Colonic mucosa (tissue), 4 donors: Measurements from ENCODE around the gene MTCL1. TPM values are rescaled to one million over a fixed set of nuclear protein-coding genes. Genes with fewer than 3 reads are reported as not detected.
A peak's percentile ranks its signal among the peaks of the same experiment; 100 is the strongest.

Experiments used
- DNase-seq: peaks from one replicate; pipeline ENCODE4 v3.0.0-alpha.2; 2020
- H3K27ac ChIP-seq: fragments of 200-600 bp; one replicate; pipeline ENCODE4 v1.8.0; 2021
- H3K27me3 ChIP-seq: fragments of 200-600 bp; one replicate; pipeline ENCODE4 v1.8.0; 2021
- H3K36me3 ChIP-seq: fragments of 200-600 bp; one replicate; pipeline ENCODE4 v1.8.0; 2021
- H3K4me1 ChIP-seq: fragments of 200-600 bp; one replicate; pipeline ENCODE4 v1.8.0; 2021; ENCODE audit warnings: mild to moderate bottlenecking
- H3K4me3 ChIP-seq: fragments of 200-600 bp; one replicate; pipeline ENCODE4 v1.8.0; 2021
- H3K9ac ChIP-seq, 2 donors: one replicate each; pipeline ENCODE4 v1.7.0; 2013; ENCODE audit warnings: control low read depth in 2 of 2, low read depth in 2 of 2, low read length in 2 of 2
- H3K9me3 ChIP-seq: fragments of 200-600 bp; one replicate; pipeline ENCODE4 v1.8.0; 2021
- intact Hi-C: fragments of 100-400 bp; cut with DNase I; formaldehyde crosslinking; loops from one replicate; pipeline ENCODE4 v1.14.1; 2022
- total RNA-seq, 2 donors: library from RNA; stranded (reverse); fragmentation: NEBNext Ultra II Directional in 1 of 2; extraction: Animal tissue kit (Norgen Biotek cat#: 25700) in 1 of 2; gene quantifications; one replicate each; pipeline ENCODE4 v1.2.1, GENCODE V29; 2021
- TF ChIP-seq, protein P1 (sequence below): fragments of 200-600 bp; IDR thresholded peaks from one replicate; pipeline ENCODE4 v1.8.0; 2022; ENCODE audit warnings: antibody characterized with exemption, mild to moderate bottlenecking
- donor health status: healthy.
- donor health status: DM: no; HTN: no; CAD: no.
- donor health status: DM: no; HTN: no; CAD: no.

MTCL1 gene
- total RNA-seq, 2 donors from 2014 or later: 2.3 to 20.8 TPM

DNA sequence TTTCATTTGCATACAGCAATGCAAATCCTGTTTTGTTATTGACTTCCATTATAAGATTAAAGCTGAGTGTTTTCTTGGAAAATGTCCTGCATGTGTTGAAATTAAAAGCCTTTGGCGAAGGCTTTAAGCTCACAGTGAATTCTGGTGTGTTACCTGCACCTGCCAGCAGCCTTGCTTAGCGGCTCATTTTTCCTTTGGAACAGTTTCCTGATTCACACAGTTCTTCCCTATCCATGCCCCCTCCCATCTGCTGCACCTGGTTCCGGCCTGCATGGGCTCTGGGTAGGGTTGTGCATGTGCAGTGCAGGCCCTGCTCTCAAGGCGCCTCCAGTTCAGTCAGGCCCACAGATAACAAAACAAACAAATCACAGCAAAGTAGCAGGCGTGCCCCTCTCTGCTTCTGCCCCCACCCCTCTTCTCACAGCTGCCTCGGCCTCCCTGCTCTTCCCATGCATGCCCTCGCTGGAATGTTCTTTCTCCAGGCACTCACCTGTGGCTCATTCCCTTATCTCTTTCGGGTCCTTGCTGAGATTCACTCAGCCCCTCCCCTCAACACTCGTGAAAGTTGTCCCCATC lies 15.8 kb downstream of the MTCL1 start:
- intact Hi-C loops: no loop called here
- Histone ChIP-seq H3K9ac (no peak overlapping the region), H3K9me3 (no peaks in the 10 kb centered on the region), H3K36me3 (no peaks in the 10 kb centered on the region), H3K4me3 (no peak overlapping the region), H3K27me3 (no peaks in the 10 kb centered on the region), H3K27ac (no peak overlapping the region), H3K4me1 (peaks cover 6% of the 10 kb centered on the region)
- TF ChIP-seq, protein P1, sequence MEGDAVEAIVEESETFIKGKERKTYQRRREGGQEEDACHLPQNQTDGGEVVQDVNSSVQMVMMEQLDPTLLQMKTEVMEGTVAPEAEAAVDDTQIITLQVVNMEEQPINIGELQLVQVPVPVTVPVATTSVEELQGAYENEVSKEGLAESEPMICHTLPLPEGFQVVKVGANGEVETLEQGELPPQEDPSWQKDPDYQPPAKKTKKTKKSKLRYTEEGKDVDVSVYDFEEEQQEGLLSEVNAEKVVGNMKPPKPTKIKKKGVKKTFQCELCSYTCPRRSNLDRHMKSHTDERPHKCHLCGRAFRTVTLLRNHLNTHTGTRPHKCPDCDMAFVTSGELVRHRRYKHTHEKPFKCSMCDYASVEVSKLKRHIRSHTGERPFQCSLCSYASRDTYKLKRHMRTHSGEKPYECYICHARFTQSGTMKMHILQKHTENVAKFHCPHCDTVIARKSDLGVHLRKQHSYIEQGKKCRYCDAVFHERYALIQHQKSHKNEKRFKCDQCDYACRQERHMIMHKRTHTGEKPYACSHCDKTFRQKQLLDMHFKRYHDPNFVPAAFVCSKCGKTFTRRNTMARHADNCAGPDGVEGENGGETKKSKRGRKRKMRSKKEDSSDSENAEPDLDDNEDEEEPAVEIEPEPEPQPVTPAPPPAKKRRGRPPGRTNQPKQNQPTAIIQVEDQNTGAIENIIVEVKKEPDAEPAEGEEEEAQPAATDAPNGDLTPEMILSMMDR: no peak
- DNase-seq: no peak

DNA sequence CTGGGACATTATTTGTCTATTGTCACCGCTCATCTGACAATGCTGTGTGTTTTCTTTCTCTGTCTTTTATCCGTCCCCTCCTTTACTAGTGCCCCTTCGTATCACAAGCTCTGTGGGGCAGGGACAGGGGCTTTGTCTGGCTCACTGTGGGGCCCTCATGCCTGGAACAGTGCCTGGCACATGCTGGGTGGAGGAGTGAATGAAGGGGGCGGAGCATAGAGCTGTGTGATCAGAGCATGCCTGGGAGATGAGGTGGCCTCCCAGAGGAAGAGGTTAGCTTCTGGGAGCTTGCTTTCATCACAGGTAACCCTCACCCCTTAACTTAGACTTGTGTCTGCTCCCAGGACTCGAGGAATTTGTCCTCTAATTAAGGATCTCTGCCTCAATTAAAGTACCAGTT lies 16.4 kb downstream of the MTCL1 start:
- H3K4me1 ChIP-seq: peaks cover 6% of the 10 kb centered on the region
- H3K9ac ChIP-seq: no peak overlapping the region
- H3K27ac ChIP-seq: no peak overlapping the region
- TF ChIP-seq, protein P1: no peak
- intact Hi-C loops: no loop called here
- no peaks in the 10 kb centered on the region for H3K9me3 ChIP-seq
- no peaks in the 10 kb centered on the region for H3K27me3 ChIP-seq
- peak; percentile 50 for DNase-seq
- no peaks in the 10 kb centered on the region for H3K36me3 ChIP-seq
- H3K4me3 ChIP-seq: no peak overlapping the region

DNA sequence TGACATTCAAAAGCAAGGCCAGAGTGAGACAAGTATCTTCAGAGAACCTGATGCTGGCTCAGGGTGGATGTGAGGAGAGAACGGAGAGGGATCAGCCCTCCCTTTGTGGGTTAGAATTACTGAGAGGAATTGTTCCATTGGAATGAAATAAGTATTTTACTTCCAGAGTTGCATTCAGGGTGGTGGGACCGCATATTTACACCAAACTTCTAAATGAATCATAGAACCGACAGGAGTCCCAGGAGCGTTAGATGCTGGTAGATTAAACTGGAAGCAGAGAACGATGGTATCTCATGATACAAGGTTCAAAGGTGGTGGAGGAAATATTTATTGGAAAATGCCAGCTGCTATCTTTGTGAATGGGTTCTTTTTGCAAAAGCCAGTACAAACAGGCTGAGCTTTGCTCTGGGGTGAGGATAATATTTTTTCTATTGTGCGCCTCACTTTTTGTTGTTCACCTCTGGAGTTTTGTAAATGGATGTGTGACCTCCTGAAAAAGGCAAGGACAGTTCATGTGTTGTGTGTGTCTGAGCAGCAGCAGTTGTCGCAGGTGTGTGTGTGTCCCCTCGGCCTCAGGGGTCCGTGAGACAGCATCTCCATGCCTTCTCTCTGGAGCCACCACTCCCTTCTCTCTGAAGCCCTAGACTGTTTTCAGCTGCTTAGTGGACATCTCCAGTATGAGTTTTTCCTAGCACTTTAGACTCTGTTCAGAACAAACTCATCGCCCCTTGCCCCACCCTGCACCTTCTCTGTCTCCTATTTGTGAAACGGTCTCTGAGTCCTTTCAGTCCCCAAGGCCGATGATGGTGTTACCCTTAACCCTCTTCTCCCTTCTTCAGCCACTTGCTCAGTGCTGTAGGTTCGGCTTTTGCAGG lies 17.8 kb downstream of the MTCL1 start:
- DNase-seq: peak; percentile 17
- Histone ChIP-seq H3K27ac (no peak overlapping the region), H3K4me1 (peaks cover 6% of the 10 kb centered on the region), H3K4me3 (no peak overlapping the region), H3K36me3 (no peaks in the 10 kb centered on the region), H3K9ac (no peak overlapping the region), H3K27me3 (no peaks in the 10 kb centered on the region), H3K9me3 (no peaks in the 10 kb centered on the region)
- intact Hi-C loops: no loop called here
- TF ChIP-seq, protein P1: no peak

DNA sequence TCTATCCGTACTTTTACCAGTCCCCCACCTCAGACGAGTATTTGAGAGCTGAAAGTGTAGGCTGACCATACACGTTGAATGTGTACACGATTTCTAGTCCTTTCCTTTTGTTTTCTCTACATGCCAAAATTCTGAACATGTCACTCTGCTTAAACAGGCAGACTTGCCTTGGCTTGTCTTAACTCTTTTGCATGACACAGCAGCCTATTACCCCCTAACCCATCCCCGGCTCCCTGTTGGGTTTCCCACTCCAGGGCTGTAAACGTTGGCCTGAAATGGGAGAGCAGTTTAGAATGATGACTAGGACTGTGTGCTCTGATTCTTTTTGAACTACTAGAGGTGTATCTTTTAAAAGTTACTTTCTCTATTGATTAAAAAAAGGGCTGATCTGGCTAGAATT lies 19.1 kb downstream of the MTCL1 start:
- Histone ChIP-seq H3K9ac (no peak overlapping the region), H3K4me1 (peaks cover 6% of the 10 kb centered on the region), H3K27ac (no peak overlapping the region), H3K9me3 (no peaks in the 10 kb centered on the region), H3K4me3 (no peak overlapping the region), H3K27me3 (no peaks in the 10 kb centered on the region), H3K36me3 (no peaks in the 10 kb centered on the region)
- intact Hi-C loops: no loop called here
- no peak for DNase-seq
- TF ChIP-seq, protein P1: no peak

DNA sequence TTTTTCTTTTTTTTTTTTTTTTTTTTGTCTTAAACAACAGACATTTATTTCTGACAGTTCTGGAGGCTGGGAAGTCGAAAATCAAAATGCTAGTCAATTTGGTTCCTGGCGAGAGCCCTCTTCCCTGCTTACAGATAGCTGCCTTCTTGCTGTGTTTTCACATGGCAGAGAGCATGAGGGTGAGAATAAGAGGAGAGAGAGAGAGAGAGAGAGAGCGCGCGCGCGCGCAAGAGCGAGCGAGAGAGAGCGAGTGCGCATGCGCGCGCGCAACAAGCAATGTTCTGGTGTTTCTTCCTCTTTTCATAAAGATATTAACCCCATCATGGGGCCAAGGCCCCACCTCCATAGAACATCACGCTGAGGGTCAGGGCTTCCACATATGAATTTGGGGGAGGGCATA lies 20.9 kb downstream of the MTCL1 start:
- TF ChIP-seq, protein P1: no peak
- DNase-seq: no peak
- no peaks in the 10 kb centered on the region for H3K36me3 ChIP-seq
- no peak overlapping the region for H3K27ac ChIP-seq
- no peak overlapping the region for H3K4me3 ChIP-seq
- intact Hi-C loops: no loop called here
- H3K4me1 ChIP-seq: peaks cover 10% of the 10 kb centered on the region
- no peak overlapping the region for H3K9ac ChIP-seq
- no peaks in the 10 kb centered on the region for H3K9me3 ChIP-seq
- no peaks in the 10 kb centered on the region for H3K27me3 ChIP-seq
